Epithelial cell of prostate (primary cell): ENCODE results near the gene RDH11.

Experiments used
- DNase-seq: peaks from one replicate; pipeline ENCODE4 v3.0.0-alpha.2; 2011; ENCODE audit warnings: low read depth, low spot score
- H3K27ac ChIP-seq: fragments of 450-650 bp; 2 replicates; pipeline ENCODE4 v1.5.1; 2017; ENCODE audit warnings: mild to moderate bottlenecking

The RDH11 gene

GRCh38 chr14:67653651-67654280 is 41.8 kb downstream of the RDH11 start:
- H3K27ac ChIP-seq = peak overlapping the region; percentile 46
- DNase-seq = no peak

GRCh38 chr14:67652189-67652588 is 43.4 kb downstream of the RDH11 start:
- no peak for DNase-seq
- peak overlapping the region; percentile 65 for H3K27ac ChIP-seq

GRCh38 chr14:67650694-67651093 is 44.9 kb downstream of the RDH11 start:
- H3K27ac ChIP-seq = peak overlapping the region; percentile 65
- DNase-seq = peak; percentile 50

- H3K27ac ChIP-seq = peak overlapping the region; percentile 65
- DNase-seq = no peak
Measured at GRCh38 chr14:67650151-67650550, 45.4 kb downstream of the RDH11 start.

- DNase-seq = no peak
- H3K27ac ChIP-seq = no peak overlapping the region
Measured at GRCh38 chr14:67646131-67646530, 49.4 kb downstream of the RDH11 start.

GRCh38 chr14:67645414-67645813 is 50.1 kb downstream of the RDH11 start:
- DNase-seq = no peak
- no peak overlapping the region for H3K27ac ChIP-seq

GRCh38 chr14:67644428-67644827 is 51.1 kb downstream of the RDH11 start:
- DNase-seq = no peak
- peak overlapping the region; percentile 11 for H3K27ac ChIP-seq

- peak overlapping the region; percentile 11 for H3K27ac ChIP-seq
- DNase-seq = no peak
Measured at GRCh38 chr14:67643713-67644112, 51.9 kb downstream of the RDH11 start.

- no peak for DNase-seq
- no peak overlapping the region for H3K27ac ChIP-seq
Measured at GRCh38 chr14:67641902-67642749, 53.4 kb downstream of the RDH11 start.

- H3K27ac ChIP-seq = no peak overlapping the region
Measured at GRCh38 chr14:67641480-67641879, 54.1 kb downstream of the RDH11 start.

GRCh38 chr14:67638642-67639041 is 56.9 kb downstream of the RDH11 start:
- H3K27ac ChIP-seq = no peak overlapping the region
- no peak for DNase-seq

More at GRCh38 chr14:67641480-67641879, 54.1 kb downstream of the RDH11 start:
- DNase-seq = no peak

- DNase-seq = no peak
- H3K27ac ChIP-seq = peak overlapping the region; percentile 82
Measured at GRCh38 chr14:67636361-67636919, 59.1 kb downstream of the RDH11 start.

- DNase-seq = no peak
- H3K27ac ChIP-seq = no peak overlapping the region
Measured at GRCh38 chr14:67633451-67634147, 62.0 kb downstream of the RDH11 start.

- DNase-seq = no peak
- H3K27ac ChIP-seq = no peak overlapping the region
Measured at GRCh38 chr14:67630938-67631337, 64.6 kb downstream of the RDH11 start.

GRCh38 chr14:67630186-67630585 is 65.4 kb downstream of the RDH11 start:
- no peak for DNase-seq
- H3K27ac ChIP-seq = no peak overlapping the region

- H3K27ac ChIP-seq = no peak overlapping the region
- no peak for DNase-seq
Measured at GRCh38 chr14:67627519-67627918, 68.0 kb downstream of the RDH11 start.
